Transverse colon (tissue), 3 donors: ENCODE data around the gene GALNT9.

ENCODE experiments used
- CTCF ChIP-seq, 5 experiments: fragments of 200-600 bp in 3 of 5; fragments of 450-650 bp in 2 of 5; sonication (generic) in 3 of 5; IDR thresholded peaks; 1 replicate in 2 of 5; 2 replicates in 3 of 5; pipeline ENCODE4 v1.5.1; 2016 to 2017; ENCODE audit warnings: antibody characterized with exemption in 5 of 5, inconsistent platforms in 3 of 5, mild to moderate bottlenecking in 2 of 5, moderate library complexity in 1 of 5
- EP300 ChIP-seq: sonication (generic); formaldehyde crosslinking; IDR thresholded peaks from one replicate; pipeline ENCODE4 v1.6.1; 2017; ENCODE audit warnings: antibody characterized with exemption, low read depth
- POLR2A ChIP-seq: fragments of 450-650 bp; IDR thresholded peaks from one replicate; pipeline ENCODE4 v1.6.1; 2016; ENCODE audit warnings: antibody characterized with exemption, mild to moderate bottlenecking, moderate library complexity

GRCh38 chr12:132229193-132229760, 100.1 kb downstream of the GALNT9 start:
- TF ChIP-seq CTCF (IDR thresholded peaks at IDR 0.05) (no peak), POLR2A (no peak), EP300 (no peak)
